ENCODE measurements around the gene MFN2. TPM values are rescaled to one million over a fixed set of nuclear protein-coding genes. Genes with fewer than 3 reads are reported as not detected.

MFN2 gene
- total and polyA plus RNA-seq, 8 donors: 31.2 to 68.0 (median 48.7) TPM

DNA sequence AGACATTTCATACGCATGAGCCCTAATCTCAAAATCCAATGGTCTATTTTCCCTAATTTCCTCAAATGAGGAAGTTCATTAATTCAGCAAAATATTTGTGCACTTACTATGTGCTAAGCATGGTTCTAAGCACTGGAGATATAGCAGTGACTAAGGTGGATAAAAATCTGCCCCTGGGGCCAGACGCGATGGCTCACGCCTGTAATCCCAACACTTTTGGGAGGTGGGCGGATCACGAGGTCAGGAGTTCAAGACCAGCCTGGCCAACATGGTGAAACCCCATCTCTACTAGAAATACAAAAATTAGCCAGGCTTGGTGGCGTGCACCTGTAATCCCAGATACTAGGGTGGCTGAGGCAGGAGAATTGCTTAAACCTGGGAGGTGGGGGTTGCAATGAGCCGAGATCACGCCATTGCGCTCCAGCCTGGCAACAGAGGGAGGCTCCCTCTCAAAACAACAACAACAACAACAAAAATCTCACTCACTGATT lies 34.8 kb downstream of the MFN2 start:
- Histone ChIP-seq H3K9me3 (no peaks in the 10 kb centered on the region), H3K36me3 (peaks cover 28 to 46% (median 39%) of the 10 kb centered on the region in 4 donors), H3K27me3 (no peaks in the 10 kb centered on the region), H3K4me3 (no peak overlapping the region), H3K27ac (peak overlapping the region in 3 of 5 donors; percentile 46), H3K4me1 (peaks cover 3 to 9% (median 6%) of the 10 kb centered on the region in 4 donors)
- no peak for DNase-seq
- WGBS, 5 donors: 84 to 94% (median 92%) methylated on average over 10 of the region's 10 CpGs
- TF ChIP-seq POLR2AphosphoS5 (IDR thresholded peaks at IDR 0.05): no peak
- TF ChIP-seq, protein P1, sequence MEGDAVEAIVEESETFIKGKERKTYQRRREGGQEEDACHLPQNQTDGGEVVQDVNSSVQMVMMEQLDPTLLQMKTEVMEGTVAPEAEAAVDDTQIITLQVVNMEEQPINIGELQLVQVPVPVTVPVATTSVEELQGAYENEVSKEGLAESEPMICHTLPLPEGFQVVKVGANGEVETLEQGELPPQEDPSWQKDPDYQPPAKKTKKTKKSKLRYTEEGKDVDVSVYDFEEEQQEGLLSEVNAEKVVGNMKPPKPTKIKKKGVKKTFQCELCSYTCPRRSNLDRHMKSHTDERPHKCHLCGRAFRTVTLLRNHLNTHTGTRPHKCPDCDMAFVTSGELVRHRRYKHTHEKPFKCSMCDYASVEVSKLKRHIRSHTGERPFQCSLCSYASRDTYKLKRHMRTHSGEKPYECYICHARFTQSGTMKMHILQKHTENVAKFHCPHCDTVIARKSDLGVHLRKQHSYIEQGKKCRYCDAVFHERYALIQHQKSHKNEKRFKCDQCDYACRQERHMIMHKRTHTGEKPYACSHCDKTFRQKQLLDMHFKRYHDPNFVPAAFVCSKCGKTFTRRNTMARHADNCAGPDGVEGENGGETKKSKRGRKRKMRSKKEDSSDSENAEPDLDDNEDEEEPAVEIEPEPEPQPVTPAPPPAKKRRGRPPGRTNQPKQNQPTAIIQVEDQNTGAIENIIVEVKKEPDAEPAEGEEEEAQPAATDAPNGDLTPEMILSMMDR (IDR thresholded peaks at IDR 0.05): no peak
- no peak for TF ChIP-seq POLR2A (IDR thresholded peaks at IDR 0.05)
- no peak for TF ChIP-seq EP300 (IDR thresholded peaks at IDR 0.05)
- intact Hi-C loops (cut with DNase I; ENCODE audit: low total_unique reads): no loop called here

DNA sequence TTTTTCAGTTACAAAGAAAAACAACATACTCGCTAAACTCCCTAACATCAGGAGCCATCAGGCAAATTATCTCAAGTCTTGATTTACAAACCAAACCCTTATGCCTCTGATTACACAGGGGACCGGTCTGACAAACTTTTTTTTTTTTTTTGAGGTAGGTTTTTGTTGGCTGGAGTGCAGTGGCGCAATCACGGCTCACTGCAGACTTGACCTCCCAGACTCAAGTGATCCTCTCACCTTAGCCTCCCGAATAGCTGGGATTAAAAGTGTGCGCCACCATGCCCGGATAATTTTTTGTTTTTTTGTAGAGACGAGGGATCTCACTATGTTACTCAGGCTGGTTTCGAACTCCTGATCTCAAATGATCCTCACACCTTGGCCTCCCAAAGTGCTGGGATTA lies 35.3 kb downstream of the MFN2 start:
- H3K36me3 ChIP-seq: peaks cover 23 to 41% (median 35%) of the 10 kb centered on the region in 4 donors
- intact Hi-C loops (cut with DNase I; ENCODE audit: low total_unique reads): no loop called here
- no peak for TF ChIP-seq POLR2AphosphoS5 (IDR thresholded peaks at IDR 0.05)
- TF ChIP-seq, protein P1 (IDR thresholded peaks at IDR 0.05): no peak
- peak overlapping the region in 3 of 5 donors; percentile 46 for H3K27ac ChIP-seq
- H3K4me1 ChIP-seq: peaks cover 6 to 13% (median 10%) of the 10 kb centered on the region in 4 donors
- H3K9me3 ChIP-seq: no peaks in the 10 kb centered on the region
- 65 to 78% (median 76%) methylated on average over 9 of the region's 9 CpGs for whole genome bisulfite sequencing, 5 donors
- no peaks in the 10 kb centered on the region for H3K27me3 ChIP-seq
- no peak for DNase-seq
- no peak overlapping the region for H3K4me3 ChIP-seq

DNA sequence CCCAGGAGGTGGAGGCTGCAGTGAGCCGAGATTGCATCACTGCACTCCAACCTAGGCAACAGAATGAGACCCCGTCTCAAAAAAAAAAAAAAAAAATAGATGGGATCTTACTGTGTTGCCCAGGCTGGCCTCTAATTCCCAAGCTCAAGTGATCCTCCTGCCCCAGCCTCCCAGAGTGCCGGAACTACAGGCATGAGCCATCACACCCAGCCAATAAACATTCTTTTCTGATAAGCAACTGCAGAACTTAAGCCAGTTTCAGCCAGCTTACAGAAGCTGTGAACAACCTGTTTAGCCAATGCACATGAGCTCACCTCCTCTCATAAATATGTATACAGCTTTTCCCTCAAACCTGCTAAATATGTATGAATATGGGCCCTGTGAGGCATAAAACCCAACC lies 35.9 kb downstream of the MFN2 start:
- intact Hi-C loops (cut with DNase I; ENCODE audit: low total_unique reads): no loop called here

DNA sequence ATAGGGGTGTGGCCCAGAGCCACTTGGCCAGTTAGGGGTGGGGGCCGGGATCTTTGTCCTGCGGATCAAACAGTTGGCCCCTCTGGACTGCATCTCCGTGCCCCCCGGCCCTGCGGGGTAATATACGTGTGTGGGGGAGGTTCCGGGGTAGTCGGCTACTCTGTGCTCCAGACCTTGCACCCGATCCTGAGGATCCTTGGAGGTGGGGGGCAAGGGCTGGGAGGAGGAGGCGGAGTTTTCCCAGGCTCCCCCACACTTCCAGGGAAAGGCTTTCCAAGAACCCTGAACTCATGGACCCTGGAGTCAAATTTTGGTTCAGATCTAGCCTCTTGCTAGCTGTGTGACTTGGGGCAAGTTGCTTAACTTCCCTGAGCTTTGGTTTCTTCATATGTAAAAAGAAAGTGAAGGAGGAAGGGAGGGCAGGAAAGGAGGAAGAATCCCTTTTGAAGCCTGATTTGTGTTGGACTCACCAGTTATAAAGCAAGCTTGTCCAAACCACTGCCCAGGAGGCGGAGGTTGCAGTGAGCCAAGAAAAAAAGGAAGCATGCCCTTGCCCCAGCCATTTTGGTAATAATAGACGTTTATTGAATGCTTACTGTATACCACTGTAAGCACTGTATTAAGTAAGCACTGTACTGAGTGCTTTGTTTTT lies 39.7 kb downstream of the MFN2 start:
- peaks cover 6 to 35% (median 33%) of the 10 kb centered on the region in 4 donors for H3K36me3 ChIP-seq
- WGBS, 5 donors: 5 to 11% (median 7%) methylated on average over 10 to 12 of the region's 12 CpGs
- peak overlapping the region; percentile 74 to 89 (median 89) for H3K27ac ChIP-seq
- TF ChIP-seq POLR2A (IDR thresholded peaks at IDR 0.05): no peak
- TF ChIP-seq, protein P1 (IDR thresholded peaks at IDR 0.05): no peak
- TF ChIP-seq POLR2AphosphoS5 (IDR thresholded peaks at IDR 0.05): no peak
- no peak for TF ChIP-seq EP300 (IDR thresholded peaks at IDR 0.05)
- no peak for DNase-seq
- peaks cover 8 to 23% (median 13%) of the 10 kb centered on the region in 4 donors for H3K4me1 ChIP-seq
- no peaks in the 10 kb centered on the region for H3K9me3 ChIP-seq
- H3K4me3 ChIP-seq: peak overlapping the region; percentile 85 to 94 (median 91)
- H3K27me3 ChIP-seq: no peaks in the 10 kb centered on the region
- intact Hi-C loops (cut with DNase I; ENCODE audit: low total_unique reads): no loop called here

More for the DNA sequence above, 35.9 kb downstream of the MFN2 start:
- peaks cover 8 to 18% (median 13%) of the 10 kb centered on the region in 4 donors for H3K4me1 ChIP-seq
- no peak overlapping the region for H3K27ac ChIP-seq
- TF ChIP-seq POLR2AphosphoS5 (IDR thresholded peaks at IDR 0.05) (no peak), EP300 (IDR thresholded peaks at IDR 0.05) (no peak), POLR2A (IDR thresholded peaks at IDR 0.05) (no peak)
- TF ChIP-seq, protein P1 (IDR thresholded peaks at IDR 0.05): no peak
- no peaks in the 10 kb centered on the region for H3K27me3 ChIP-seq
- no peak overlapping the region for H3K4me3 ChIP-seq
- H3K36me3 ChIP-seq: peaks cover 16 to 35% (median 28%) of the 10 kb centered on the region in 4 donors
- 77 to 100% (median 92%) methylated on average over 3 of the region's 3 CpGs for WGBS, 5 donors
- DNase-seq: no peak
- no peaks in the 10 kb centered on the region for H3K9me3 ChIP-seq
